Measurements from ENCODE around the gene STIMATE. TPM values are rescaled to one million over a fixed set of nuclear protein-coding genes. Genes with fewer than 3 reads are reported as not detected.

STIMATE gene
- total RNA-seq, 4 donors from 2014 or later = 15.0 to 22.1 (median 18.7) TPM

DNA sequence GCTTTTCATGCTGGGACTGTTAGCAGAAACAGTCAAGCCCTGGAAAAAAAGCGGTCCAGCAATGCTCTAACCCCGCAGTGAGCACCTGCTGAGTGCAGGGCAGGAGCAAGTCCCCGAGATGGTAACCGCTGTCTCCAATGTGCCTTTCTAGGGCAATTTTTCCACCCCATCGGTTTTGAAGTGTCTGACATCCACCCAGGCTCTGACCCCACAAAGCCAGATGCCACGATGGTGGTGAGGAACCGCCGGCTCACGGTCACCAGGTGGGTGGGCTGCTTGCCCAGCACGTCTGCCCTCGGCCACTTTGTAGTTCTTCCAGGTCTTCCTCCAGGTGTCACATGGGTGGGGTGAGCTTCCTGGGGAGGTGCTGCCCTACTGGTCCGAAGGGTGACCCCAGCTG is 106.0 kb downstream of the STIMATE start:
- TF ChIP-seq CTCF (IDR thresholded peaks at IDR 0.05) (no peak), POLR2A (IDR thresholded peaks at IDR 0.05) (no peak)
- 59 to 67% methylated on average over 1 to 11 of the region's 12 CpGs for WGBS, 2 donors
- H3K4me3 ChIP-seq (replicated peaks in 1 of 3) = no peak overlapping the region
- DNase-seq = no peak
- H3K27me3 ChIP-seq = no peaks in the 10 kb centered on the region
- no peak overlapping the region for H3K27ac ChIP-seq
- peaks cover 0 to 5% of the 10 kb centered on the region in 2 donors for H3K4me1 ChIP-seq
- intact Hi-C loops (cut with DNase I) = no loop called here
- H3K9me3 ChIP-seq = no peaks in the 10 kb centered on the region
- no peaks in the 10 kb centered on the region for H3K36me3 ChIP-seq

GRCh38 chr3:52790741-52791140 is 106.6 kb downstream of the STIMATE start:
- Histone ChIP-seq H3K27me3 (no peaks in the 10 kb centered on the region), H3K9me3 (no peaks in the 10 kb centered on the region), H3K36me3 (no peaks in the 10 kb centered on the region), H3K4me1 (peaks cover 0 to 5% of the 10 kb centered on the region in 2 donors), H3K27ac (no peak overlapping the region), H3K4me3 (replicated peaks in 1 of 3) (no peak overlapping the region)
- intact Hi-C loops (cut with DNase I) = no loop called here
- no peak for TF ChIP-seq CTCF (IDR thresholded peaks at IDR 0.05)
- no peak for TF ChIP-seq POLR2A (IDR thresholded peaks at IDR 0.05)
- no peak for DNase-seq
- WGBS, 2 donors = 86 to 93% methylated on average over 13 of the region's 13 CpGs

GRCh38 chr3:52790337-52790736 is 107.0 kb downstream of the STIMATE start:
- Histone ChIP-seq H3K4me1 (peaks cover 0 to 5% of the 10 kb centered on the region in 2 donors), H3K4me3 (replicated peaks in 1 of 3) (no peak overlapping the region), H3K27me3 (no peaks in the 10 kb centered on the region), H3K27ac (no peak overlapping the region), H3K36me3 (no peaks in the 10 kb centered on the region), H3K9me3 (no peaks in the 10 kb centered on the region)
- TF ChIP-seq POLR2A (IDR thresholded peaks at IDR 0.05) (no peak), CTCF (IDR thresholded peaks at IDR 0.05) (no peak)
- intact Hi-C loops (cut with DNase I) = no loop called here
- WGBS, 2 donors = 89 to 90% methylated on average over 7 of the region's 7 CpGs
- no peak for DNase-seq

DNA sequence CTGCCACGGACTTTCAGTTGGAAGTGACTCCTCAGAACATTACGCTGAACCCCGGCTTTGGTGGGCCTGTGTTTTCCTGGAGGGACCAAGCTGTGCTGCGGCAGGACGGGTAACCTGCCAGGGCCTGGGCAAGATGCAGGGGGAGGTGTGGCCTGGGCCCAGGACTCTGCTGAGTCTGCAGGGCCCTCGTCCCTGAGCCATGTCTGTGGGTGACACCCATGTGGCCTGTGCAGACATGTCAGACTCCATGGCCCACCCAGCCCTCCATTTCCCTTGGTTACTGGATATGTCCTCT is 107.7 kb downstream of the STIMATE start:
- Histone ChIP-seq H3K4me1 (peaks cover 0 to 5% of the 10 kb centered on the region in 2 donors), H3K4me3 (replicated peaks in 1 of 3) (no peak overlapping the region), H3K36me3 (no peaks in the 10 kb centered on the region), H3K27me3 (no peaks in the 10 kb centered on the region), H3K9me3 (no peaks in the 10 kb centered on the region), H3K27ac (no peak overlapping the region)
- no peak for DNase-seq
- WGBS, 2 donors = 86 to 87% methylated on average over 4 to 6 of the region's 6 CpGs
- intact Hi-C loops (cut with DNase I) = no loop called here
- TF ChIP-seq POLR2A (IDR thresholded peaks at IDR 0.05) (no peak), CTCF (IDR thresholded peaks at IDR 0.05) (no peak)

- Histone ChIP-seq H3K27ac (no peak overlapping the region), H3K4me3 (replicated peaks in 1 of 3) (no peak overlapping the region), H3K27me3 (no peaks in the 10 kb centered on the region), H3K4me1 (no peaks in the 10 kb centered on the region), H3K9me3 (no peaks in the 10 kb centered on the region), H3K36me3 (no peaks in the 10 kb centered on the region)
- TF ChIP-seq CTCF (IDR thresholded peaks at IDR 0.05) = no peak
- no peak for TF ChIP-seq POLR2A (IDR thresholded peaks at IDR 0.05)
- 85 to 86% methylated on average over 13 to 16 of the region's 16 CpGs for WGBS, 2 donors
- intact Hi-C loops (cut with DNase I) = no loop called here
- DNase-seq = no peak
These were observed 108.2 kb downstream of the STIMATE start for GRCh38 chr3:52788890-52789745.
